Measurements from ENCODE around the gene GOLGA6L7.
"Not testable (repeated sequence)": the region's sequence is repeated elsewhere in the genome, so short reads cannot be mapped to it uniquely, and the experiment has no call there.

The GOLGA6L7 gene, protein sequence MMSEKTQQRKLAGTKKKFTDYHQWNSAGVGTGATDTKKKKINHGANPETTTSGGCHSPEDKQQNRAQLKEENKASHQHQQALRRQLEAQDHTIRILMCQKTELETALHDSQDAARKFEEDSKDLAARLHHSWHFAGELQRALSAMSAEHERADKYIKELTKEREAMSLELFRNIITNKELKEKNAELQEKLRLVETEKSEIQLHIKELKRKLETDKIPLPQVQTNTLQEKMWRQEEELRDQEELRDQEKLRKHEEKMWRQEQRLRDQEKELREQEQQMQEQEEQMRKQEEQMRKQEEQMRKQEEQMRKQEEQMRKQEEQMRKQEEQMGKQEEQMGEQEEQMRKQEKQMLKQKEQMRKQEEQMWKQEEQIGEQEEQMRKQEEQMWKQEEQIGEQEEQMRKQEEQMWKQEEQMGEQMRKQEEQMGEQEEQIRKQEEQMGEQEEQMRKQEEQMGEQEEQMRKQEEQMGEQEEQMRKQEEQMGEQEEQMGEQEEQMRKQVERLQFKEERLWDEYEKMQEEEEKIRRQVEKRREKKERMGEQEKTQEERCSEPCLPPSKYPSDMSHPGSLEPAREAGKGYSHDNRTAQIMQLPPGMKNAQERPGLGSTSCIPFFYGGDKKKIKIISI

DNA sequence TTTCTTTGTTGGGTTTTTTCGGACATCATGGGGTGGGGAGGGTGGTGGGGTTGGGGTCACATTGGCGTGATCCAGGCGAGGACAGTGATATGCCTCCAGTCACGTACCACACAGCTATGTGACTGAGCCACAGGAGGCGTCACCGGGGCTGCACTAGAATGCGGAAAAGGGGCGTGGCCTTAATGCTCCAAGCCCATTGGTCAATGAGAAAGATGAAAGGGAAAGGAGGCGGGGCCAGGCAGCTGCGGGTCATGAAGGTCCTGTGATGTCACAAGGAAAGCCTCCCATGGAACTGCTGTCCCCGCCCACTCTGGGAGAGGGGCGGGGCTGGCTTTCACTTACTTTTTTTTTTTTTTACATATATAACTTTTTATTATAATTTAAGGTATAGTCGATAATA, at the start of gene GOLGA6L7:
TSS of gene GOLGA6L7 (minus strand) at position 124 of the 400 bp plus-strand sequence. CDS start at position 29, 95 bp downstream.
- DNase-seq = not testable (repeated sequence)

DNA sequence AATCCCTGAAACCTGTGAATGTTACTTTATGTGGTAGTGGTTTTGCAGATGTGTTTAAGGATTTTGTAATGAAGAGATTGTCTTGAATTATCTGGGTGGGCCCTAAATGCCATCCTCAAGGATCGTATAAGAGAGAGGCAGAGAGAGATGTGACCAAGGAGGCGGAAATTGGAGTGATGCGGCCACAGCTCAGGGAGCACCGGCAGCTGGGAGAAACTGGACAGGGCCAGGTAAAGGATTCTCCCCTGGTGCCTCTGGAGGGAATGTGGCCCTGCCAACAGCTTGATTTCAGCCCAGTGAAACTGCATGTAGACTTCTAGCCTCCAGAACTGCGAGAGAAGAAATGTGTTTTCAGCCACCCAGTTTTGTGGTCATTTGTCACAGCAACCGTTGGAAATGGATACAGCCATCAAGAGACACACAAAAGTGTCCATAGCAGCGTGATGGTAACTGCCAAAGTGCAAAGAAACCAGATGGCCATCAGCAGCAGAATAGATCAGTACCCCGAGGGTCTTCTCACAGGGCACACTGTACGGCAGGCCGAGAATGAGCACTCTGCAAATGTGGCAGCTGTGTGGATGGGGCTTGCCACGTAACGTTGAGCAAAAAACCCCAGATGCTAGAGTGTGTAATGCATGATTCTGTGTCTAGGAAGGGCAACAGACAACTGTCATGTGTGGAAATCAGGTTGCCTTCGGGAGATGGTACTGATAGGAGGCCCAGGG, 49.6 kb upstream of the GOLGA6L7 start:
- no peak for DNase-seq

DNA sequence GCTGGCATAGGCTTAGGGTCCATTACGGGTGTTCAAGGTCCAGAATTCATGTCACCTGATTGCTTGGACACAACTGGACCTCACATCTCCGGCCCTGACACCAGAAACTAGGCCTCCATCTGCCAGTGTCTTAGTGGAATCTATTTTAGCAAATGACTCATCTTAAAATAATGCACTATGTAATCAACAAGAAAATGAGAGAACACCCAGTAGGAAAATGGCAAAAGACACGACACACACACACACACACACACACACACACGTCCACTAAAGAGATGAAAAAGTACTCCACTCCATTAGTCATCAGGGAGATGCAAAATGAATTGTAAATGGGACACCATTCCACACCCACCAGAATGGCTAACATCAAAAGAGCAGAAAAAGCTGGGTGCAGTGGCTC, 48.5 kb upstream of the GOLGA6L7 start:
- DNase-seq = no peak

DNA sequence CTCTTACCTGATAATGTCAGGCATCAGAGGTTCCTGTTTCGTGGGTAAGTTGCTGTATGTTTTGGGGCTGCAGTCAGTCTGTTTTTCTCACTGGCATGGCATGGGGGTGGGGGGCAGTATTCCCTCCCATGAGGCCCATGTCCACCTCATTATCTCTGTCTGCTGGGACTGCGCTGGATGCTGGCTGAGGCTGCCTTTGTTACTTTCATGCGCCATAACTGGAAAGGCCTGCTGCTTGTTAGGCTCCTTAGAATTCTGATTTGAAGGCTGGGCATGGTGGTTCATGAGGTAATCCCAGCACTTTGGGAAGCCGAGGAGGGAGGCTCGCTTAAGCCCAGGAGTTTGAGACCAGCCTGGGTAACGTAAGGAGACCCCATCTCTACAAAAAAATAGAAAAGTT, 47.1 kb upstream of the GOLGA6L7 start:
- DNase-seq = no peak

DNA sequence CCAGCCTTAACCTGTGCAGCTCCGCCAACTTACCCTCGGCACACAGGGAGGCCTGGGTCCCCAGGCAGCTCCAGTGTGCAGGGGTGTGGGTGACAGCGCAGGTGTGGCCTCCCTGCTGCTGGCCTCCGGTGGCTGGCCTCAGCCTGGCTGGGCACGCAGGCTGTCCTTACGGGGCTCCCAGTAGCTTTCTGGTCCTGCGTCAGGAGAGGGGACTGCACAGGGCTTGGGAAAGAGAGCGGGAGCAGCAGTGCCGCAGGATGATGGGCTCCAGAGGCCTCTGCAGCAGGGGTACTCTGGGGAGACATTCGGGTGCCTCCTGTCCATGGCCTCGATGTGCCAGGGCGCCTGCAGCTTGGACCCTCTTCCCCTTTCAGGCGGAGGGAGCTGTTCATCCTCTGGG, 46.7 kb upstream of the GOLGA6L7 start:
- no peak for DNase-seq

DNA sequence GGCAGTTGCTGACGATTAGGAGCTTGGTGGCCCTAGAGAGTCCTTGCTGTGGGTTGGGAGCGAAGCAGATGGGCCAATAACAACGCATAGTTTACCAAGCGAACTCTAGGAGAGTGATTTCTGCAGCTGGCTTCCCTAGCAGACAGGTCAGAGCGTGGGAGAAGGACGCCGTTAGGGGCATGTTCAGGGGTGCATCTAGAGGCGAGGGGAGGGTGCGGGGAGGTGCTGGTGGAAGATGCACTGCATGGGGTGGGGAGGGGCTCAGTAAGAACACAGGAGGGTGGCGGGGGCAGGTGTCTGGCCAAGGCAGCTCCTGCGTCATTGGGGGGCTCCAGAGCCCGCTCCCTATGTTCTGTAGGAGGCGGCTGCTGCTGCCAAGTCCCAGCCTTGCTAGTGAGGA, 46.2 kb upstream of the GOLGA6L7 start:
- DNase-seq = no peak

DNA sequence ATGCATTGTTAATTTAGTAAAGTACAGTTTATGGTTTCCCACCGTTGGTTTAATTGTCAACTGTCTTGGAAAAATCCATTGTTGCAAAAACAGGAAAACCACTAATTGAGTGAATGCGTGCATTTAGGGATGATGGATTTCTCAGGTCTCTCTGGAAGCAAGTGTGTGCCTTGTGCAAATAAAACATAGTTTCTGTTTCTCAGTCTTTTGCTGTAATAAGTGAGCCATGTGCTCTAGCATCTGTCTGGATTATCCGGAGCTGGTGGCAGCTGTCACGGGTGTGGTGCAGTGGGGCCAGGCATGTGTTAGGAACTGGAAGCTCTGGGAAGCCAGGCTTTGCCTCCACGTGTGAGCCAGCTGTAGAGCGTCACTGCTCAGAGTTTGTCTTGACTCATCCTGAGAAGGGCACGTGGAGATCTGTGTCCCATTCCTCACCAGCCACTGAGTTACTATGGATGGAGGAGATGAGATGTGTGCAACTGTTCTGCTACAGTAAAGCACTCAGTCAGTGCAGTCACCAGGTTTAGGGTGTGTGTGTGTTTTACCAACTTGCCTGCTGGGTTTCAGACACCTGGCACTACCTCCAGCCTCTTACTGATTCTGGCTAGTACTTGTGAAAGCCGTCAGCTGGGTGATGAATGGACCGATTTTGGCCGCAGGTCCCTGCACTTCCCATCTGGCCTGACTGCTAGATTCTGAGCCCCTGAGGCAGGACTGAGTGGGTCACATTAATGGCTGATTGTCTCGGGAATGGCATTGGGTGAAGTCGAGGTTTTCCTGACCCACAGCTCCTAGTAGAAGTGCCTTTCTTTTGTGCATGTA, 44.6 kb upstream of the GOLGA6L7 start:
- DNase-seq = no peak

DNA sequence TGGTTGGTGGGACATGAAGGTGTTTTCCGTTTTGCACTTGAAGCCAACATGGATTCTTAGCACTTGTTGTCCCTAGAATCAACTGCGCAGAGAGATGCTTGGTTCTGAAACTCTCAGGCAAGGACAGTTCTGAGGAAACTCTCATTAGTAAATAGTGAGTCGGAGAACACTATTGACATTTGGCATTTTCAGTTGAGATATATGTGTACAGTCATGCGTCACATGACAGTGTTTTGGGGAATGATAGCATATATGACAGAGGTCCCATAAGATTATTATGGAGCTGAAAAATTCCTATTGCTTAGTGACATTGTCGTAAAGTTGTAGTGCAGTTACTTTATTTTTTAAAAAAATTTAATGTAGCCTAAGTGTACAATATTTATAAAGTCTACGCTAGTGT, 43.1 kb upstream of the GOLGA6L7 start:
- DNase-seq = no peak

DNA sequence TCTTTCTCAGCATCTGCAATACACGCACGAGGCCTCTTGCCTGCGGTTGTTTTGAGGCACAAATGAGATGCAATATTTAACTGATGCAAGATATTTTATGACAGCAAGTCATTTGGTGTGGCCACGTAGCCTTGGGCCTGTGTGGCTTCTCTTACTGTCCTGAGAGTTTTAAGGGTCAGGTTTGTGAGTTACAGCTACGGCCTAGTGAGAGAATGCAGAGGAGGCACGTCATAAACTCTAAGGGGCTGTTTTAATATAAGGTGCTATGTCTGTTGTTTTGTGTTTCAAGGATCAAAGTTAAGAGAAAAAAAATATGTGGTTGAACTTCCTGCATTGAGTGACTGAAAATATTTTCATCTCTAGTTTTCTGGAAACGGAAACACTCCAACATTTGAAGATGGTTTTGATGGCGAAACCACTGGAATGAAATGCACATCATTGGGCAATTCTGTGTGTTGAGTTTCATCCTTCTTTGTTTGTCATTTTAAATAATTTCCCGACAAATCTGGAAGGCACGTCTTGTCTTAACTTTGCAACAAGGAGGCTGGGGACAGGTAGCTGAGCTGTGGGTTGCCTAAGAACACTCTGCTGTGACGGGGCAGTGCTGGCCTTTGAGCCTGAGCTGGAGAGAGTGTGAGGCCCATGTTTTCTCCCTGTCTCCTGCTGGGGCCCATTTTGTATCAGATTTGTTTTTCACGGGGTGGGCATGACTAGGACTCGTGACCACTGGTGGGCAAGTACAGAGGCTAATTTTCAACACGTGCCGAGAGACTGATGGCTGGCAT, 42.5 kb upstream of the GOLGA6L7 start:
- DNase-seq = no peak

DNA sequence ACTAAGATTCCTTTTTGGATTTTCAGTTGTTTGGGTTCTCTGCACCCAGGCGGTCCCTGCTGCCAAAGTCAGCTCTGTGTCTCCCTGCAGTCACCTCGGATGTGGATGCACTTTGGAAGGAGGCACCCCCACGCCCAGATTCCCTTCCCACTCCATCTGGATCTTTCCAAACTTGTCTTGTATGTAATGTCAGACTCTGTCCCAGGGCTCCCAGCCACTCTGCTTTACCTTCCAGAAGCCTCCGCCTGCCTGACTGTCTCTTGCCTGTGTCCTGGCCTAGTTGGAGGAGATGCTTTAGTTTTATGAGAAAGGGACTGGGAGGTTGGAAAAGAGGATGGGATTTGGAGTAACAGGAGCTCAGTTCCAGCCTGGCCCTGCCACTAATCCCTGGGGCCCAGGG, 41.8 kb upstream of the GOLGA6L7 start:
- not testable (repeated sequence) for DNase-seq

DNA sequence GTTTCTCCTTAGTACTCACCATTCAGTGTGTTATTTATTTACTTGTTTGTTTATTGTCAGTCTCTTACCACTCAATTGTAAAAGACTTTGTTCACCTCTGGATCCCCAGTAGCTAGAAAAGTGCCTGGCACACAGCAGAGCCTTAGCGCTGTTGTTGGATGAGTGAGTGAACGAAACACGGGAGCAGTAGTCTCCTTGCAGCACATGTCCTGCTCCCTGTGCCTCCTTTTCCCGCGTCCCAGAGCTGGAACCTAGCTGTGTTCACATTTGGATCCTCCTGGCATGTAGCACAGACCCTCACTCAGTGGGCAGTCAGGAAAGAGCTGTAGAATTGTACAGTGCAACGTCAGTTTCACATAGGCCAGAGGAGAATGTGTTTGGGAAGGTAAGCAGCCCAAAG, 41.4 kb upstream of the GOLGA6L7 start:
- DNase-seq = not testable (repeated sequence)

DNA sequence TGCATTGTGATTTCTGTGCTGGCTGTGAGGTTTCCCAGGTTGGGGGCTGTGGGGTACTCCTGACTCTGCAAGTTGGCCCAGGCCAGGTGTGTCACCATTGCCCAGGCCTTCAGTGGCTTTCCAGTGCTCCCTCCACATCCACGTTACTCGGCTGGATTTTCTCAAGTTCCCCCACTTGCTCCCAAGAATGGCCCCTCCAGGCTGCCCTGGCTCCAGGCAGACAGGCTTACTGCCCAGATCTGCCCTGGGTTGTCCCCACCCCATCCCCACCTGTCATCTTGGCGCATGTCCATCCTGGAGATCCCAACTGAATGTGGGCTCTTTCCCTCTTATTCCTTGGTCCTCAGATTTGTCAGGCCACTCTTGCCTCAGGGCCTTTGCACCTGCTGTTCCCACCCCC, 40.9 kb upstream of the GOLGA6L7 start:
- no peak for DNase-seq

DNA sequence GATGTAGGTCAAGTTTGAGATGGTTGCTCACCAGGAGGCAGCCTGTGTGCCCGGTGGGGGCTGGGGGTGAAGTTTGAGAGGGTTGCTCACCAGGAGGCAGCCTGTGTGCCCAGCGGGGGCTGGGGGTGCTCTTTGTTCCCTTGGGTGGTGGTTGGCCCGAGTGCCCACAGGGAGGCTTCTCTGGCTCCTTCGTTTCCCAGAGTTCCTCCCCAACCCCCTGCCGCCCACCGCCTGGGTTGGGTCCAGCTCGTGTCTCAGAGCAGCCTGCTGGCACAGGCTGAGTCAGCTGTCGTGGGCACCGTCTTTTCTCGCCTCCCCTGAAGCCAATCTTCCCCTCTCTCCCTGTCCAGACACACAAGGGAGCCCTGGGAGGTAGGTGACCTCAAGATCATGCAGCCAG, 40.5 kb upstream of the GOLGA6L7 start:
- DNase-seq = no peak

DNA sequence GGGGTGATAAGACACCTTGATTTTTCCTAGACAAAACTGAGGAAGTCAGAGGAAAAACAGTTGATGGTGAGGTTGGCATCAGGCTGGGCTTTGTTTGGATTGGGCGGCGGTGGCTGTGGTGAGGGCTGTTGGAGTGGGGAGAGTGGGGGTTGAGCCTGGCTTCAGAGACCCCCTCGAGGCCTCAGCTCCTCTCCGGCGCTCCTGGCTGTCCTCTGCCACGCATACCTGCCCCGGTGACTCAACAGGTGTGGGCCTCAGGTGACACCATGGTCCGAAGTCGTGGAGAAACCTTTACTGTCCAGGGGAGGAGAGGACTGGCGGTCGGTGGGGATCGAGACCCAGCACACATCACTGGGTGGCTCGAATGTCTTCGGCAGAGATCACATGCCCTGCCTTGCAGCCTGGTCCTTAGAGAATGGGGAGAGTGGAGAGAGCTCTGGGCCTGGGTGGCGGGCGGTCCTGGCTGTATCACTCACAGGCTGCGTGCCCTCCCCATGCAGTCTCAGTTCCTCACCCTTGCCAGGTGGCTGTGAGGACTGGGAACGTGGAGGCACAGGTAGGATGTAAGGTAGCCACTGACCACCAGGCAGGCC, 40.0 kb upstream of the GOLGA6L7 start:
- DNase-seq = no peak

DNA sequence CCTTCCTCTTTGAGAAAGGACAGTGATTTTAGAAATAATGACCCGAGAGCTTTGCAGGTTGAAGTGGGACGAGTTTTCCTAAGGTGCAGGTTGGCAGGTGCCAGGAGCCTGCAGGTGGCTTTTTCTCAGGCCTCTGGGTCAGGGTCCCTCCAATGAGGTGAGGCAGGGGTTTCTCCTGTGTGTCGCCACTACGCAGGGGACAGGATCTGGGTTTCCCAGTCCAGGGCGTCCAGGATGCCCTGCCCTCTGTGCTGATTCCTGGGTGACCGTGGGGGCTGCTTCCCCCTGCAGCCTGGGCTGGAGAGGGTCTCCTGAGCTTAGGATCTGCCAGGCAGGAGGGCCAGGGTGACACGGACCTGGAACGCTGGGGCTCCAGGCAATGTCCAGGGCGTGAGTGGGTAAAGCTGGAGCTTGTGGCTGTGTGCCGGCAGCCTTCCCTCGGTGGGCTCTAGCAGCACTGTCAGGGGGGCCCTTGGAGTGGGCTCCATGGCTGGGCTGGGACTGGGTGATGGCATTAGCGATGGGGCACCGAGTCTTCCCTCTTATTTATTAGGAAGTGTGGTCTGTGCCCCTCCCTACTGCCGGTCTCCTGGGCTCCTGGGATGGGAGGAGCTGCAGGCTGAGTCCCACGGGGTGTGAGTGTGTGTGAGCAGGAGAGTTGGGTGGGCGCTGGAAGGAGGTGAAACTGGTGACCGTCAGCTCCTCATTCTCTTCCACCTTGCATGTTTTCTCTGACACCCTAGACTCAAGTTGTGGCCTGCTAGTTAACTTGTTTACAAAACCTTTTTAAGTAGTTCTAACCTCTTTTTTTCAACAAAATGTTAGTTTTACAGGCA, 39.1 kb upstream of the GOLGA6L7 start:
- no peak for DNase-seq

DNA sequence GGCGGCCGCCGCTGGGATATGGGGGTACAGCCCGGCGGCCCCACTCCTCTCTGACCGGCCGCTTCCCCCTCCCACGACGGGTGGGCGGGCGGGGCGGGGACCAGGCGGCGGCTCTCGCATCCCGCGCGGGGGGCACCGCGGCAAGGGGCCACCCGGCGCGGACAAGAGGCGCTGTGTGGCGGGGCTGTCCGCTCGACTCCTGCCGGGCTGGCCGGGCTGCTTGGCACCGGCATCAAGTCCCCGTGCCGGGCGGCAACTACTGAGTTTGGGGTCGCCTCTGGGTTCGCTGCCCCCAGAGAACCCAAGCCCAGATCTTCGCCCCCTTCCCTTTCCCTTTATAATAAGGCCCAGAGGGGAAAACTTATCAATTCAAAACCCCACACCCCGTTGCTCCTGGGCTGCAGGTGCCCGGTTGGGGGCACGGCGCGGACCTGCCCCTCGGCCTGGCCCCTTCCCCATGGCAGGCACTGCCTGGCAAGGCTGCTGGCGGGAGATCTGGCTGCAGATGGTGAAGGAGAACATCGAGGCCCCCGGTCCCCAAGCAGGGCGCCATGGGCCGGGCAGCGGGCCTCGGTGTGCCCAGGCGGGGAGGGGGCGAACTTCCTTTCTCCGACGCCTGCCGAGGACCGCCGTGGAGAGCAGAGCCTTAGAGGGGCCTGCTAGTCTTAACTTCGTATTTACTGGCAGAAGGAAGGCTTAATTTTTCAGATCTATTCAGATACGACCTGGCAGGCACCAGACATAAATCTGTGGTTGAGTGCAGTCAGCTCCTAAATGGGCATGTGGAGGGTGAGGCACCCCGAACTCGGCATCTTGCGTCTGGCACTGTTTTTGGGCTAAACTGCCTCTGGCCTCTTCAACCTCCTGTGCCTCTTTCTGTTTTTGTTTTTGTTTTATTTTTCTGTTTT, 38.2 kb upstream of the GOLGA6L7 start:
- no peak for DNase-seq

DNA sequence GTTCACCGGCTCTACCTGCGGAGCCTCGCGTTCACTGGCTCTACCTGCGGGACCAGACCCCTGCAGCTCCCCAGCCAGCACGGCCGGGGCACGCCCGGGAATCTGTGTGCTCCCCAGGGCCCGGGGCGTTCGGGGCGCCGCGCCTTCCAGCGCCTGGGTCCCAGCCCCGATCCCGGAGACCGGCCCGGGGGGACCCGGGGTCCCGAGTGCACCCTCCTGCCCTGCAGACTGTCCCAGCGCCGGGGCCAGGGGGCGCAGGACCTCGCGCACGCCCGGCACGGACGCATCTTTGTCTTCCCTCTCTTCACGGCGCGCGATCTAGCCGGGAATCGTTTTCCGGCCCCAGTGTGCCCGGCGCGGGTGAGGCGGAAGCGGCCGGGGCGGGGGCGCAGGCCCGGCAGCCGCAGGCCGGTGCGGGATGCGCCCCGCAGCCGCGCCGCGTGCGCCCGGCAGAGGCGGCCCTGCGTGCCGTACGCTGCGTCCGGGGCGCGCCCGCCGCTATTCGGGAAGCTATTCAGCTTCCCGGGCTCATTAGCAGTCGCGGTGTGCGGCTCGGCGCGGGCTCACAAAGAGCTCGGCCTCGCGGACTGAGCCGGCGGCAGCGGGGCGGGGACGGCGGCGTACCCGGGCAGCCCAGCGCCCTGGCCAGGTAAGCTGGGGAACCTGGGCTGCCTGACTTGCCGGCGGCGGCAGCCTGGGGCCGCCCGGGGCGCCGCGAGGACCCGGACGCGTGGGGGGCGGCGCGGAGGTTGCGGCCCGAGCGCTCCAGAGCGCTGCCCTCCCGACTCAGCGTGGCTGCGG, 37.4 kb upstream of the GOLGA6L7 start, which contains the start of gene APBA2:
TSS of gene APBA2 (plus strand) at position 345 of the 801 bp plus-strand sequence. CDS start 167,911 bp downstream, outside the sequence.
- peak; percentile 39 to 48 for DNase-seq

DNA sequence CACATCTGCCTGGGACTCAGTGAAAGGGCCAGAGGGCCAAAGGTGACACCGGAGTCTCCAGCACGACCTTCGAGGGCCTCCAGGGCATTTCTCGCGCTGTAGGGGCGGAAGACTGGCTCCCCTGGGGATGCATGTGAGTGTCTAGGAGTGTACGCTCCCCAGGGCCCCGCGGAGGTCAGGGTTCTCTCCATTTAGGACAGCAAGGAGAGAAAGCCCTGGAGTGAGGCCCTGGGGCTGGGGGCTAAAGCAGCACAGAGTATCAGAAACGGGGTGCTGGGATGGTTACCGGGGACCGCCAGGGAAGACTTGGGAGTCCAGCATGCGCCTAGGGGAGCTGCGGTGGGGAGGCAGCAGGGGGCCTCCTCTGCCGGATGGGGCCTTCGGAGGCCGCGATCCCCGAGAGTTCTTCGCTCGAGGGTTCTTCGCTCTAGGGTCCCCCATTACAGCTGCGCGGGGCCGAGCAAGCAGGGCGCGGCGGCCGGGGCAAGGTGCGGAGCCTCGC, 36.7 kb upstream of the GOLGA6L7 start:
- DNase-seq = peak in 1 of 2 donors; percentile 13
